Stimulated activated CD4-positive, alpha-beta T cell treated with anti-CD3 and anti-CD28 coated beads, Interleukin-15, amount 100 ng/mL, for 24 hours (primary cell): Measurements from ENCODE around the gene ADRM1.

ENCODE experiments used
- DNase-seq: peaks from one replicate; pipeline ENCODE4 v3.0.0-alpha.2; 2020

ADRM1 gene

GRCh38 chr20:62281161-62281933, 21.4 kb upstream of the ADRM1 start:
- no peak for DNase-seq

- no peak for DNase-seq
Measured at GRCh38 chr20:62282103-62282502, 20.7 kb upstream of the ADRM1 start.

- no peak for DNase-seq
Measured at GRCh38 chr20:62282877-62283503, 19.8 kb upstream of the ADRM1 start.

- no peak for DNase-seq
Measured at GRCh38 chr20:62284448-62284847, 18.3 kb upstream of the ADRM1 start.

- no peak for DNase-seq
Measured at GRCh38 chr20:62285151-62285550, 17.6 kb upstream of the ADRM1 start.

GRCh38 chr20:62285722-62286121, 17.1 kb upstream of the ADRM1 start:
- no peak for DNase-seq

GRCh38 chr20:62286493-62287064, 16.2 kb upstream of the ADRM1 start:
- DNase-seq, result no peak

GRCh38 chr20:62287129-62287528, 15.7 kb upstream of the ADRM1 start:
- no peak for DNase-seq

- DNase-seq, result no peak
Measured at GRCh38 chr20:62287759-62288534, 14.8 kb upstream of the ADRM1 start.

GRCh38 chr20:62288535-62289105, 14.2 kb upstream of the ADRM1 start:
- no peak for DNase-seq

GRCh38 chr20:62289131-62289530, 13.7 kb upstream of the ADRM1 start:
- no peak for DNase-seq

GRCh38 chr20:62289898-62290297, 12.9 kb upstream of the ADRM1 start:
- no peak for DNase-seq

GRCh38 chr20:62291251-62292066, 11.3 kb upstream of the ADRM1 start:
- no peak for DNase-seq

GRCh38 chr20:62292108-62292507, 10.7 kb upstream of the ADRM1 start:
- no peak for DNase-seq

- DNase-seq, result no peak
Measured at GRCh38 chr20:62293111-62293784, 9.5 kb upstream of the ADRM1 start.

GRCh38 chr20:62293946-62294345, 8.9 kb upstream of the ADRM1 start:
- DNase-seq, result no peak

GRCh38 chr20:62294516-62294915, 8.3 kb upstream of the ADRM1 start:
- no peak for DNase-seq

- no peak for DNase-seq
Measured at GRCh38 chr20:62296724-62297448, 5.9 kb upstream of the ADRM1 start.

- DNase-seq, result no peak
Measured at GRCh38 chr20:62297449-62298227, 5.2 kb upstream of the ADRM1 start.
